ENCODE measurements around the gene SETD5. TPM values are rescaled to one million over a fixed set of nuclear protein-coding genes. Genes with fewer than 3 reads are reported as not detected.

SETD5 gene
- total RNA-seq, 2 experiments from 2014 or later, result 120 to 214 TPM

DNA sequence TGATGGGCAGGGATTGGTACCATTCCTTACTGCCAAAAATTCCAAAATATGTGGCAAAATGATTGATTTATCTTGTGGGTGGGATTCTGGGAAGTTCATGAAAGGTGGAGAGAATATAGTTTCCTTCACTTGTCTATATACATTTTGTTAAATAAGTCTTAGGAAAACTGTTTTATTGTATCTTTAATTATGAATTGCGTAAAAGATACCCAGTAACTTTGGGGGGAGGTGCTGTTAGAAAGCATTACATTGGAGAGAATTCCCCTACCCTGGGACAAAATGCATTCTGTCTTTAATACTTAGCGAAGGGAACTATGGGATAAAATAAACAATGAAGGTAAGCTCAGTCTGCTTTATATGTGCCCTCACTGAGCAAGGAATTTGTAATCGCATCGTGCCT lies 4.6 kb downstream of the SETD5 start:
- BruUV-seq (replicated peaks), result no TSS peak
- peaks cover 93% of the 10 kb centered on the region for H3K79me2 ChIP-seq (ENCODE audit: insufficient read depth, low read depth, low read length)
- intact Hi-C loops (cut with micrococcal nuclease; ENCODE audit: unreplicated experiment), result no loop called here

DNA sequence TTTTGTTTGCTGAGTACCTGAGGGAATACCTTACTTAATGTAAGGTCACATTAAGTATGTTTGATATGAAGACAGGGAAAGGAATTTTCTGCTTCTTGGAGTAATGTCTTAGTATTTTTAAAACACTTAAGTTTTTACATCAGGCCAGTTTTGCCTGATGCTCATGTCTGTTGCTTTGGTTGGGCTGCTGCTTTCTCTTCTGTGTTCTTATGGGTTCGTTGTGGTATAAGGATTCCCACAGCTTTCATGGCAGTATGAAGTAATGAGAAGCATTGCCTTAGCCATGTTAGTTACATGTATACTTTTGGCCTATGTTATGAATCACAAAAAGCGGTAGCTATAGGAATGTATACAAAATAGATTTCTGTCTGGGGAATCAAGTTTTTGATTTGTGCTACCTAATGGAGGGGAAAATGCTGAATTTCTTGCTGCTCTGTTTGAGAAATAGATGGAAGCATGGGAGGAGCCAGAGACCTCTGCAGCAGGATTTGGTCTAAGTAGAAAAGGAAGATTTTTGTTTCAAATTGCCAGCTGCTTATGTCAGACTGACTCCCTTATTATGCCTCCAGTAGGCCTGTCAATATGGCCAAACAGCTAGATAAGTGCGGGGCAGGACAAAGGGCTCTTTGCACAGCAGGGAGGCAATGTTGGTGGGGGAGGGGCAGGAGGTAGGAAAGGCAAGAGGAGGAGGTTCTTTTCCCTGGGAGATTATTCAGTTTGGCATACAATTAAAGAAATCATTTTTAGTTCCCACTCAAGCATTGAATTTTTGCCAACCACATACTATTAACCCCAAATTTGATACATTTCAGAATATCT lies 5.2 kb downstream of the SETD5 start:
- Histone ChIP-seq H2AFZ (ENCODE audit: low read length) (no peak overlapping the region), H3K9me2 (ENCODE audit: insufficient read depth, low read length) (no peaks in the 10 kb centered on the region), H3K4me1 (ENCODE audit: insufficient read depth, low read length, poor library complexity, severe bottlenecking) (peaks cover 71% of the 10 kb centered on the region), H3K9me3 (ENCODE audit: low read length) (0 out of 2 replicates have a peak, but pooled peaks cover 4% of the 10 kb centered on the region), H3K79me2 (ENCODE audit: insufficient read depth, low read depth, low read length) (peaks cover 100% of the 10 kb centered on the region), H3K4me2 (ENCODE audit: low read length) (peak overlapping the region; percentile 71), H4K20me1 (ENCODE audit: insufficient read depth, low read length) (peaks cover 81% of the 10 kb centered on the region), H3K4me3 (ENCODE audit: low read depth, low read length, poor library complexity, severe bottlenecking) (peak overlapping the region; percentile 96), H3K36me3 (ENCODE audit: insufficient read depth, low read length) (peaks cover 49% of the 10 kb centered on the region), H3K27ac (ENCODE audit: low read depth, low read length, poor library complexity, severe bottlenecking) (peak overlapping the region; percentile 14)
- ChIA-PET POLR2A (interaction anchor here (0.6 to 1.9 kb wide), 6 partner anchors 8 to 331 kb away, joined by 3 to 8 read pairs (median 4); partner anchors contain the start of gene THUMPD3), CTCF (ENCODE audit: unreplicated experiment) (no interaction called here)
- intact Hi-C loops (cut with micrococcal nuclease; ENCODE audit: unreplicated experiment), result no loop called here
- no TSS peak for BruUV-seq (replicated peaks)
- DNase-seq (ENCODE audit: low spot score), result no peak
- TF ChIP-seq, protein P1, sequence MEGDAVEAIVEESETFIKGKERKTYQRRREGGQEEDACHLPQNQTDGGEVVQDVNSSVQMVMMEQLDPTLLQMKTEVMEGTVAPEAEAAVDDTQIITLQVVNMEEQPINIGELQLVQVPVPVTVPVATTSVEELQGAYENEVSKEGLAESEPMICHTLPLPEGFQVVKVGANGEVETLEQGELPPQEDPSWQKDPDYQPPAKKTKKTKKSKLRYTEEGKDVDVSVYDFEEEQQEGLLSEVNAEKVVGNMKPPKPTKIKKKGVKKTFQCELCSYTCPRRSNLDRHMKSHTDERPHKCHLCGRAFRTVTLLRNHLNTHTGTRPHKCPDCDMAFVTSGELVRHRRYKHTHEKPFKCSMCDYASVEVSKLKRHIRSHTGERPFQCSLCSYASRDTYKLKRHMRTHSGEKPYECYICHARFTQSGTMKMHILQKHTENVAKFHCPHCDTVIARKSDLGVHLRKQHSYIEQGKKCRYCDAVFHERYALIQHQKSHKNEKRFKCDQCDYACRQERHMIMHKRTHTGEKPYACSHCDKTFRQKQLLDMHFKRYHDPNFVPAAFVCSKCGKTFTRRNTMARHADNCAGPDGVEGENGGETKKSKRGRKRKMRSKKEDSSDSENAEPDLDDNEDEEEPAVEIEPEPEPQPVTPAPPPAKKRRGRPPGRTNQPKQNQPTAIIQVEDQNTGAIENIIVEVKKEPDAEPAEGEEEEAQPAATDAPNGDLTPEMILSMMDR (conservative IDR thresholded peaks at IDR 0.05; ENCODE audit: low read length), result no peak
- no peak for TF ChIP-seq EZH2phosphoT487 (IDR thresholded peaks at IDR 0.05; ENCODE audit: borderline replicate concordance, low read depth, low read length)

More for the DNA sequence above, 4.6 kb downstream of the SETD5 start:
- Histone ChIP-seq H3K36me3 (ENCODE audit: insufficient read depth, low read length) (peaks cover 43% of the 10 kb centered on the region), H3K4me1 (ENCODE audit: insufficient read depth, low read length, poor library complexity, severe bottlenecking) (peaks cover 66% of the 10 kb centered on the region), H3K4me3 (ENCODE audit: low read depth, low read length, poor library complexity, severe bottlenecking) (peak overlapping the region; percentile 96), H2AFZ (ENCODE audit: low read length) (no peak overlapping the region), H3K9me3 (ENCODE audit: low read length) (0 out of 2 replicates have a peak, but pooled peaks cover 4% of the 10 kb centered on the region), H3K9me2 (ENCODE audit: insufficient read depth, low read length) (no peaks in the 10 kb centered on the region), H4K20me1 (ENCODE audit: insufficient read depth, low read length) (peaks cover 78% of the 10 kb centered on the region), H3K4me2 (ENCODE audit: low read length) (peak overlapping the region; percentile 71), H3K27ac (ENCODE audit: low read depth, low read length, poor library complexity, severe bottlenecking) (no peak overlapping the region)
- DNase-seq (ENCODE audit: low spot score), result no peak
- POLR2A ChIA-PET, result interaction anchor here (0.6 to 1.9 kb wide), 4 partner anchors 14 to 332 kb away, joined by 3 to 8 read pairs (median 4); partner anchors contain the start of gene THUMPD3
- CTCF ChIA-PET (ENCODE audit: unreplicated experiment), result no interaction called here
- TF ChIP-seq EZH2phosphoT487 (IDR thresholded peaks at IDR 0.05; ENCODE audit: borderline replicate concordance, low read depth, low read length), result no peak
- TF ChIP-seq, protein P1 (conservative IDR thresholded peaks at IDR 0.05; ENCODE audit: low read length), result no peak

DNA sequence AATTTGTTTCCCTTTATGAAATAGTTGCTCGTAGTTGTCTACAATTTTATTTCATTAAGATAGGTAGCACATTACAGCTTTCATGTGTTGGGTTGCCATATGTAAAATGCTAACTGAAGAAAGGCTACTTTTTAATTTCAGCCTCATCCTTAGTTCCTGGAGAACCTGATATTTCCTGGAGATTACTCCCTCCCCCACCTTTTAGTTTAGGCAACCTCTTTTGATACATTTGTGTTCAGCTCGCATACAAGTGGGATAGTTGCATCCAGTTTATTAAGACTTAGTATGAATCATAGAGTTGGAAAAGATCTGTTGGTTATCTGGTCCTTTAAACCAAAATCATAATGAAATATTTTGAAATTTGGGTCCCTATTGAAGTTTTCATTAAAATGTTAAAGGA lies 6.0 kb downstream of the SETD5 start:
- peaks cover 71% of the 10 kb centered on the region for H3K4me1 ChIP-seq (ENCODE audit: insufficient read depth, low read length, poor library complexity, severe bottlenecking)
- H3K9me3 ChIP-seq (ENCODE audit: low read length), result 0 out of 2 replicates have a peak, but pooled peaks cover 4% of the 10 kb centered on the region
- peaks cover 79% of the 10 kb centered on the region for H4K20me1 ChIP-seq (ENCODE audit: insufficient read depth, low read length)
- no peak overlapping the region for H2AFZ ChIP-seq (ENCODE audit: low read length)
- no TSS peak for BruUV-seq (replicated peaks)
- peak overlapping the region; percentile 96 for H3K4me3 ChIP-seq (ENCODE audit: low read depth, low read length, poor library complexity, severe bottlenecking)
- H3K4me2 ChIP-seq (ENCODE audit: low read length), result peak overlapping the region; percentile 71
- ChIA-PET CTCF (ENCODE audit: unreplicated experiment) (no interaction called here), POLR2A (interaction anchor here (1.0 to 1.9 kb wide), 5 partner anchors 9 to 40 kb away, joined by 3 to 8 read pairs (median 4); no protein-coding TSS in a partner anchor)
- peaks cover 100% of the 10 kb centered on the region for H3K79me2 ChIP-seq (ENCODE audit: insufficient read depth, low read depth, low read length)
- H3K36me3 ChIP-seq (ENCODE audit: insufficient read depth, low read length), result peaks cover 44% of the 10 kb centered on the region
- intact Hi-C loops (cut with micrococcal nuclease; ENCODE audit: unreplicated experiment), result no loop called here
- no peak overlapping the region for H3K27ac ChIP-seq (ENCODE audit: low read depth, low read length, poor library complexity, severe bottlenecking)
- TF ChIP-seq, protein P1 (conservative IDR thresholded peaks at IDR 0.05; ENCODE audit: low read length), result no peak
- TF ChIP-seq EZH2phosphoT487 (IDR thresholded peaks at IDR 0.05; ENCODE audit: borderline replicate concordance, low read depth, low read length), result no peak
- no peak for DNase-seq (ENCODE audit: low spot score)
- no peaks in the 10 kb centered on the region for H3K9me2 ChIP-seq (ENCODE audit: insufficient read depth, low read length)

Data from OCI-LY7 (cell line).